Esophagus squamous epithelium (tissue), 4 donors: ENCODE measurements around the gene OR4E2.

ENCODE experiments used
- CTCF ChIP-seq, 6 experiments: fragments of 450-650 bp in 4 of 6; fragments of 200-600 bp in 2 of 6; sonication (generic) in 2 of 6; IDR thresholded peaks; one replicate each; pipeline ENCODE4 v1.5.1; 2016 to 2019; ENCODE audit warnings: antibody characterized with exemption in 6 of 6, mild to moderate bottlenecking in 4 of 6, moderate library complexity in 4 of 6
- POLR2A ChIP-seq, 4 donors: fragments of 450-650 bp; IDR thresholded peaks; one replicate each; pipeline ENCODE4 v1.6.1; 2017; ENCODE audit warnings: antibody characterized with exemption in 4 of 4, mild to moderate bottlenecking in 4 of 4, moderate library complexity in 3 of 4

GRCh38 chr14:21652209-21652808 lies 1.3 kb upstream of the OR4E2 start:
- TF ChIP-seq POLR2A (IDR thresholded peaks at IDR 0.05) (no peak), CTCF (IDR thresholded peaks at IDR 0.05) (no peak)
